Large intestine (tissue), 3 donors: ENCODE measurements around the gene PTPRK. TPM values are rescaled to one million over a fixed set of nuclear protein-coding genes. Genes with fewer than 3 reads are reported as not detected.

Experiments
- DNase-seq, 2 donors: peaks; one replicate each; pipeline versions ENCODE4 v3.0.0 to v3.0.0-alpha.2; 2013
- H3K27ac ChIP-seq: one replicate; pipeline ENCODE4 v1.5.1; 2013; ENCODE audit warnings: low read length
- H3K27me3 ChIP-seq: 2 replicates; pipeline ENCODE4 v1.6.1; 2013; ENCODE audit warnings: low read length; ENCODE audit not compliant: control insufficient read depth, insufficient read depth
- H3K36me3 ChIP-seq: 2 replicates; pipeline ENCODE4 v1.6.1; 2013; ENCODE audit warnings: low read length; ENCODE audit not compliant: control insufficient read depth, insufficient read depth
- H3K4me1 ChIP-seq: one replicate; pipeline ENCODE4 v1.6.1; 2013; ENCODE audit warnings: low read length; ENCODE audit not compliant: control insufficient read depth, insufficient read depth
- H3K4me3 ChIP-seq: one replicate; pipeline ENCODE4 v1.5.1; 2013; ENCODE audit warnings: low read length
- H3K9me3 ChIP-seq: one replicate; pipeline ENCODE4 v1.6.1; 2013; ENCODE audit warnings: mild to moderate bottlenecking, low read depth, low read length, moderate library complexity; ENCODE audit not compliant: control insufficient read depth
- WGBS: methylation state at CpG from one replicate; pipeline ENCODE4 v1.1.5; 2013; ENCODE audit warnings: low lambda C conversion rate; ENCODE audit not compliant: insufficient coverage; 5-methylcytosine and 5-hydroxymethylcytosine counted together
- polyA plus RNA-seq: library from polyadenylated mRNA; unstranded; fragments of 120-200 nt; gene quantifications from one replicate; pipeline ENCODE4 v1.2.1, GENCODE V29; 2013

Gene PTPRK
- polyA plus RNA-seq, 1 donor, result 65.4 TPM

DNA sequence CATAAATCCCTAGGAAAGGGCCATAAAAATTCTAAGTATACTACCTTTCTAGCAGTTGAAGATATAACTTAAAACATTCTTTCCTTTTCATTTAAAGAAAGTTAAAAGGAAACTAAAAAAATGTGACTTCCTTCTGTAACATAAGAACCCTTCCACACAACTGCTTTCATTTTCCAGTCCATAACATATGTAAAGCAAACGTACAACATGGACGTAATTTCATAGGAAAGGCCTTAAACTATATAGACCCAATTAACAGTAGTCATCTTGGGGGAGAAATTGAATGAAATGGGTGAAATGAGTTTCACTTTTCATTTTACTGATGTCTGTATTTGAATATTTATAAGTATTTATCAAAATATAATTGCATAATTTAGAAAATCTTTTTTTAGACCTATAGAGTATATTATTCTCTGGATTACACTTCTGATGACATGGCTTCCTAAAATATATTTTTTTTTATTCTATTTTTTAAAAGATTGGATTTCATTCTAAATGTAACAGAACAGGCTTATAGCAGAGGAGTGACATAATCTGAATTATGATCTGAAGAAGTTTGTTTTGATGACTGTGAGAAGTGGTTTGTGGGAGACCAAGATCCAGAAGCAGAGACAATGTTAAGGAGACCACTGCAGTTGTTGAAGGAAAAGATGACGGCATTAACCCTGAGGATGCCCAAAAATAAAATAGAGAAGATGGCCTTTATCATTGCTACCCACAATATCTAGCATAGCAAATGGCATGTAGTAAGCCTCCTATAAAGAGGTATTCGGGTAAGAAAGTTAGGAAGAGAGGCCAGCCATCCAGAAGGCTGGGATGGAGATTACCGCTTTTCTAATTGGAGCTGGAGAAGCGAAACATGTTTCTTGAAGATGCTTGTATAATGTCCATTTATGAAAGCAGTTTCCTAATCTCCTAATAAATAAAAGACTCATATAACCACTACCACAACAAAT is 260.4 kb downstream of the PTPRK start:
- WGBS, result 85% methylated on average over 4 of the region's 6 CpGs

DNA sequence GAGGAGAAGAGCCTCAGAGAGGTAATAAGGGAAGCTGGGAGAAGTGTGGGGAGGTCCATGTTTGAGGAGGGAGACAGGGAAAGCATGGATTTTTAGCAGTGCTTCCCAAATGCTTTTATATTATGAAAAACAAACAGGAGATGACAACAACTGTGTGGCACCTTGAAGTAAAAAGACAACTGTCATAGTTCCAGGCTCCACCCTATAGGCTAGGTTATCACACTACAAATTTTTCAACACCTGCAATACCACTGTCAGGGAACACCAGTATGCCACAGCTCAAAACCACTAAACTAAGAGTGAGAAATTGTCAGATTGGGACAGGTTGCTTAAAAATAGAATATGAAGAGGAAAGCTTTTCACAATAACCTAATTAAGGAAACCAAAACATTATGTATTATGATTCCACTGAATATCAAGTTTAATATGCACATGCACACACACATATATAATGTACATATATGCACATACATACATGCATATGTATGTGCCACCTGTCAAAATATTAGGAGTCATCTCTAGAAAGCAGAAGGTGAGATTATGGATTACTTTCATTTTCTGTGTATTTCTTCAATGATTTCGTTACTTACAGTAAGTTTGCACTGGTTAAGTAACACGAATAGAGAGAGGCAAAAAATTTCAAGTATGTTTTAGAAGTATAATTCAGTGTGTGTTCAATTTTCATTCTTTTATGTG is 261.2 kb downstream of the PTPRK start:
- WGBS, result 76% methylated on average over 2 of the region's 2 CpGs

More for the DNA sequence above, 260.4 kb downstream of the PTPRK start:
- no peaks in the 10 kb centered on the region for H3K27me3 ChIP-seq
- H3K9me3 ChIP-seq, result no peaks in the 10 kb centered on the region
- H3K27ac ChIP-seq, result no peak overlapping the region
- DNase-seq, result no peak
- H3K36me3 ChIP-seq, result peaks cover 6% of the 10 kb centered on the region
- H3K4me3 ChIP-seq, result no peak overlapping the region
- H3K4me1 ChIP-seq, result no peaks in the 10 kb centered on the region

DNA sequence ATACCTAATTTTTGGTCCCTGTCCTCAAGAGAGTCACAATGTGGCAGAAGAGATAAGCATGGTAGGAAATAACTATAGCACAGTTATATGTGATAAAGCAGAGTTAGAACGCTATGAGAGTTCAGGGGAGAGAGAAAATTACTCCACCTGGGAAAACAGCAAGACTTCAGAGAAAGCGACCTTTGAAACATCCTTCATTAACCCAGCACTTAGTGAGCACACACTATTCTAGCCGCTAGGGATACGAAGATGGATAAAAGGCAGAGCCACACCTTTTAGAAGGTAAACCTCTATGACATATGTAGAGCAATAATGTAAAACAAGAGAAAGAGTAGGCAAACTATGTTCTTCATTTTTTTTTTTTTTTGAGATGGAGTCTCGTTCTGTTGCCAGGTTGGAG is 264.3 kb downstream of the PTPRK start:
- Histone ChIP-seq H3K27me3 (no peaks in the 10 kb centered on the region), H3K9me3 (no peaks in the 10 kb centered on the region), H3K4me3 (no peak overlapping the region), H3K4me1 (no peaks in the 10 kb centered on the region), H3K36me3 (no peaks in the 10 kb centered on the region), H3K27ac (peak overlapping the region; percentile 27)
- WGBS, result 33% methylated on average over 2 of the region's 5 CpGs
- DNase-seq, result peak; percentile 48 to 74

More for the DNA sequence above, 261.2 kb downstream of the PTPRK start:
- H3K36me3 ChIP-seq, result peaks cover 6% of the 10 kb centered on the region
- no peaks in the 10 kb centered on the region for H3K27me3 ChIP-seq
- no peaks in the 10 kb centered on the region for H3K4me1 ChIP-seq
- DNase-seq, result no peak
- no peak overlapping the region for H3K27ac ChIP-seq
- H3K4me3 ChIP-seq, result no peak overlapping the region
- H3K9me3 ChIP-seq, result no peaks in the 10 kb centered on the region

DNA sequence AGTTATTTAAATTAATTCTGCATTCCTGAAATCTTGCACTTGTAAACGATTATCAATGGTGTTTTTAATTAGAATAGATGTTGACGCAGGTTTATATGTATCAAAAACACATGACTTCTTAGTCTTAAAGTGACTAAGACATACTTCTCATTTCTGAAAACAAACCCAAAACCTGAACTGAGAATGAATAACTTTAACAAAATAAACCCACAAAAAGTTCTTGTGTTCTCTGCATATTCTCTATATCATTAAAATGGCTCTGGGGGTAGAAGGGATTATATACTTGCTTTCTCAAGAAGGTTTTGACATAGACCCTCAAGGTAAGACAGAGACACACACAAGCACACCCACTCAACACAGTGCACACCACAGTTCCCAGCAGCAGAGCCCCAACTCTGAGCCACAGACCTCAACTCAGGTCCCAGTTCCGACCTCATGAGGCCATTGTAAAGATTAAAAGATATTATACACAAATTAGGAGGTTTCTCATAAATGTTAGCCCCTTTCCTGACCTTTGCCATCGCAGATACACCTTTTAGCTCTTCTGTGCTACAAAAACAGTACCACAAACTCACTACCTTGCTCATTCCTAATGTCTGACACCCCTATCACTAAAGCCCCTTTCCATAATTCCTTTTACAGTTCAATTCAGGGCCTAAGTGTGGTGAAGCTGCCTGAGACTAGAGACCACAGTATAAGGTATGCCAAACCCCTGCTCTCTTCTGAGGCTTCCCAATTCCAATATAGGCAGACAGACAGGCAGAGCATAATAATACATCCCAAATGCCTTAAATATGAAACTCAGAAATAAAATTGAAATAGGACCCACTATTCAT is 267.8 kb downstream of the PTPRK start:
- DNase-seq, result no peak
- Histone ChIP-seq H3K27me3 (no peaks in the 10 kb centered on the region), H3K9me3 (no peaks in the 10 kb centered on the region), H3K36me3 (no peaks in the 10 kb centered on the region), H3K4me1 (no peaks in the 10 kb centered on the region), H3K27ac (no peak overlapping the region), H3K4me3 (no peak overlapping the region)
- WGBS, result 75% methylated on average over 2 of the region's 4 CpGs

DNA sequence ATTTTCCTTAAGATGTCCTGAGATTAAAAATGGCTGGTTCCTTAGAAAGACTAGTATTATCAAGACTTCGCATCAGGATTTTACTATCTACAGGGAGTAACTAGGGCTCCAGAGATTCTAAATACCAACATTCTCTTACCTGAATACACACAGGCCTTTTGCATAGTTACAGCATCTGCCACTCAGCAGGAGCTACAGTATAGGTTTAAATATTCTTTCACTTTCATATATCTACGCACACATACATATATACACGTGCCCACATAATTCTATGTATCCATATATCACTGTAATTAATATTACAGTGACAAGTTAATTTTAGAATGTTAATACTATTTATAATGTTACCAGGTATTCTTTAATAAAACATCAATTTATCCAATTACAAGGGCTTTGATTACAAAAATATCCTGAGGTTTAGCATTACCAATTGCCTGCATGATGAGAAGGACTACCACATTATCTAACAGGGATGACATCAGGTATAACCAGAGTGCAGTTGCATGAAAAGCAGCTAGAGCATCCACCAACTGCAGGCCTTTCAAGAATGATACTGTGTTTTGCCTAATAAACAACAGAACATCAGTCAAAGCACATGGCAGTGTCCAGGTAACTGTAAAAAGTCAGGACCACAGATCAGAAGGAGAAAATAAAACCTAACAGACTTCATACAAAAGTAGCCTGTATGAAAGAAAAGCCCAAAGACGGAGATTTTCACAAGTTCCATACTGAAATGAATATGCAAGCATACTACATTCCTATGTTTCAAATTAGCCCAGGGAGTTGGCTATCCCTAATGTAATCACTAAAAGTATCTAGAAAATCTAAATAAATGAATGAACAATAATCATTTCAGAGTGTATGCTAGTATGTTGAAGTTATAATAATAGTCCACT is 268.7 kb downstream of the PTPRK start:
- Histone ChIP-seq H3K27me3 (no peaks in the 10 kb centered on the region), H3K27ac (no peak overlapping the region), H3K9me3 (no peaks in the 10 kb centered on the region), H3K36me3 (no peaks in the 10 kb centered on the region), H3K4me1 (peaks cover 5% of the 10 kb centered on the region), H3K4me3 (no peak overlapping the region)
- 100% methylated on average over 2 of the region's 4 CpGs for WGBS
- no peak for DNase-seq

DNA sequence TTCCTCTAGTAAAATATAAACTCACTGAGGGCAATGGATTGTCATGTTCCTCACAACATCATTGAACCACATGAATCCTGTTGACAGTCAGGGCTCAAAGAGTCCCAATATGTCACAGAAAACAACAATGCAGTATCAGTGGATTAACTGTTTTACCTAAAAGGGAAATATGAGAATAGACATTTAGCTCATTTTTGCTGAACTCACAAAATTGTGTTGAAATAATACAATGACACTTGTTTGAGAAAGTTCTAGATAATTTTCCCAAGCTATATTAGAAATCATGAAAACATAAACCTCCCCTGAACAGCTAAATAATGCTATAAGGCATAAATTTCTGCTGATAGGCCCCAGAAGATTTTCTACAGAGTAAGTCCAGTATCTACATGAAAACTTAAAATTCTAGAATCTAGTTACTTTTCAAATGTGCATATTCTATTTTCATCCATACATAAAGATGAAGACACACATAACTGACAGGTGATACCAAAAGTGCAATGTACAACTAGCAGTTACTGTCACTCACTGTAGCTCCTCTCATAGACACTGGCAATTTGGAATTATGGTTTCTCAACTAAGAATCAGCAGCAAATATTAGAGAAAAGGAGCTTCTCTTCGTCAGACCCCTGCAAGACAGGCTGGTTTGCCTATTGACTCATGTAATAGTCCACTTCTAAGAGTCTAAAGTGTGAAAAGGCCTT is 269.9 kb downstream of the PTPRK start:
- Histone ChIP-seq H3K4me1 (peaks cover 9% of the 10 kb centered on the region), H3K27ac (no peak overlapping the region), H3K4me3 (no peak overlapping the region), H3K36me3 (no peaks in the 10 kb centered on the region), H3K9me3 (no peaks in the 10 kb centered on the region), H3K27me3 (no peaks in the 10 kb centered on the region)
- no CpG with 5 or more reads among the region's 1 CpG for WGBS
- DNase-seq, result no peak

DNA sequence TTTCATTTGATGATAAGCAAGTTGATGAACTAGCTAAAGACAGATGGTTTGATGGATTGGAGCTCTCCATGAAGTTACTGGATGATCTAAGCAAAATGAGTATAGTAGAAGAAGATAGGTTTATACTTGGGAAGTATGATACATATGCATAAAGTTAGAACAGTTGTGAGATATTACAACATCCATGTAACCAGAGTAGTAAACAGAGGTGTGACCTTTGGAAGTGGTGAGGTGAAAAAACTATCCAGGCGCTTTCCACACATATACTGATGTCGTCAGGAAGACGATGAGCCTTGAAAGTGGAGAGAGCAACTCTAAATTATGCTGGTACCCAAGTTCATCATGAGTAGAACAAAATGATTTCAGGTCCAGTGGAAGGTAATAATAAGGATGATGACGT is 271.0 kb downstream of the PTPRK start:
- Histone ChIP-seq H3K27ac (no peak overlapping the region), H3K4me1 (peaks cover 9% of the 10 kb centered on the region), H3K36me3 (no peaks in the 10 kb centered on the region), H3K9me3 (no peaks in the 10 kb centered on the region), H3K27me3 (no peaks in the 10 kb centered on the region), H3K4me3 (no peak overlapping the region)
- peak in 1 of 2 donors; percentile 22 for DNase-seq
- WGBS, result 62% methylated on average over 2 of the region's 4 CpGs

DNA sequence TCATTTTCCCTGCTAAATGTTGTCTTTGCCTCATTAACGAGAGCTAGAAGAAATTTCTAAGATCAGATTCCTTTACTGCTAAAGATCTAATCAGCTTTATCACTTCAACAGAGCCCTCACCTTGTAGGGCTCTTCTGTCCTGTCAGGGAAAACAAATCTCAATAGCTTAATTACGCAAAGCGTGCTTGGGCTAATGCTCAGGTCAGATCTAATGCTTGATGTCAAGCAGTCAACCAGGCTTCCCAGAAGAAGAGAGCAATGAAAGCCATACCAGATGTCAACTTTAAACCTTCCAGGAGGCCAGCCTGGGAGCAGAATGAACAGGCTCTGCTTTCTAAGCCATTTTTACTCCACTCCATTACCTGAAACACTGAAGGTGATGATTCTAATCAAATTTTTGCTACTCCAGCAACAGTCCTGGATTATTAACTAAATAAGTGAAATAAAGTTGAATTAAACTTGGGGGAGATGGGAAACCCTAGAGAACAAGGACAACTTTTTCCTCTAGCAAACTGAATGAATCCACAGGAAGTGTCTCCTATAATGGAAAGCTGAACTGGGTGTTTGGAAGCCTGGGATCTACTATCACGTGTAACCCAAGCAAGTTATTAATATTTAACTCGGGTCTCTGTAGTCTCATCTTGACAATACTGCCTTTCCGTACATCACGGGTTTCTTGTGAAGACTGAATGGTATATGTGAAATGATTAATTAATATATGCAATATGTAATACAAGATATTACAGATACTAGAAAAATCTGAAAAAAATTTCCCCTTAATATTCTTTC is 273.7 kb downstream of the PTPRK start:
- peak; percentile 55 to 82 for DNase-seq
- Histone ChIP-seq H3K27ac (peak overlapping the region; percentile 79), H3K4me3 (no peak overlapping the region), H3K36me3 (no peaks in the 10 kb centered on the region), H3K4me1 (peaks cover 9% of the 10 kb centered on the region), H3K9me3 (no peaks in the 10 kb centered on the region), H3K27me3 (no peaks in the 10 kb centered on the region)
- WGBS, result 100% methylated on average over 1 of the region's 7 CpGs
